Measurements from ENCODE around the gene SPATA4. TPM values are rescaled to one million over a fixed set of nuclear protein-coding genes. Genes with fewer than 3 reads are reported as not detected.

SPATA4 gene
- total RNA-seq, 8 experiments from 2014 or later: 0.50 to 1.5 (median 0.73) TPM; not detected in 2

Other genes starting within 250 kb of the SPATA4 start
- 10 to 100 TPM in 4 of 8 experiments, 1 to 10 TPM in 4; 1.3 to 23.5 (median 12.8) TPM for gene WDR17, start 129.7 kb downstream of the SPATA4 start, total RNA-seq
- under 1 TPM in 2 of 8 experiments, not detected in 6; 0.28 to 0.33 TPM for gene ASB5, start 73.6 kb upstream of the SPATA4 start, total RNA-seq
- 10 to 100 TPM; 46.2 to 83.5 (median 58.5) TPM for gene SPCS3, start 124.4 kb upstream of the SPATA4 start, total RNA-seq